GM23338 (cell line): ENCODE measurements around the gene SMCO3. TPM values are rescaled to one million over a fixed set of nuclear protein-coding genes. Genes with fewer than 3 reads are reported as not detected.

Source experiments
- ATAC-seq: fragments of 200-7000 bp; cut with Tn5 transposase; 3 replicates; pipeline ENCODE4 v1.9.1; 2020
- DNase-seq: peaks from one replicate; pipeline ENCODE4 v3.0.0-alpha.2; 2015; ENCODE audit warnings: low spot score
- H2AFZ ChIP-seq: fragments of 200-600 bp; sonication (generic); 2 replicates; pipeline ENCODE4 v1.8.0; 2016; ENCODE audit warnings: antibody characterized with exemption, mild to moderate bottlenecking, moderate library complexity
- H3F3A ChIP-seq: fragments of 200-600 bp; sonication (generic); replicated peaks from 2 replicates; pipeline ENCODE4 v1.8.0; 2017; ENCODE audit warnings: antibody characterized with exemption, mixed run types, low read depth
- H3K27ac ChIP-seq: fragments of 200-600 bp; sonication (generic); 2 replicates; pipeline ENCODE4 v1.6.1; 2016; ENCODE audit warnings: low read depth
- H3K27me3 ChIP-seq: fragments of 200-600 bp; sonication (generic); 2 replicates; pipeline ENCODE4 v1.8.0; 2016; ENCODE audit warnings: mild to moderate bottlenecking, mixed run types, moderate library complexity; ENCODE audit not compliant: insufficient read depth
- H3K36me3 ChIP-seq: fragments of 200-600 bp; sonication (generic); 2 replicates; pipeline ENCODE4 v1.8.0; 2016; ENCODE audit warnings: mild to moderate bottlenecking; ENCODE audit not compliant: insufficient read depth
- H3K4me1 ChIP-seq: fragments of 200-600 bp; sonication (generic); 2 replicates; pipeline ENCODE4 v1.8.0; 2016; ENCODE audit warnings: mild to moderate bottlenecking, moderate library complexity; ENCODE audit not compliant: insufficient read depth
- H3K4me2 ChIP-seq: fragments of 200-600 bp; sonication (generic); 2 replicates; pipeline ENCODE4 v1.7.1; 2017; ENCODE audit warnings: mixed run types
- H3K4me3 ChIP-seq: fragments of 200-600 bp; sonication (generic); 2 replicates; pipeline ENCODE4 v1.6.1; 2016; ENCODE audit warnings: mixed run types
- H3K79me2 ChIP-seq: fragments of 200-600 bp; sonication (generic); replicated peaks from 2 replicates; pipeline ENCODE4 v1.8.0; 2017; ENCODE audit warnings: mild to moderate bottlenecking; ENCODE audit not compliant: insufficient read depth
- H3K9me2 ChIP-seq: fragments of 200-600 bp; sonication (generic); 2 replicates; pipeline ENCODE4 v1.8.0; 2017; ENCODE audit not compliant: insufficient read depth
- H4K20me1 ChIP-seq: fragments of 200-600 bp; sonication (generic); replicated peaks from 2 replicates; pipeline ENCODE4 v1.8.0; 2017; ENCODE audit warnings: mild to moderate bottlenecking; ENCODE audit not compliant: insufficient read depth
- H3K27ac Mint-ChIP-seq: 2 replicates; pipeline ENCODE4 v1.8.0; 2020; ENCODE audit warnings: inconsistent platforms, mild to moderate bottlenecking, moderate library complexity, mixed read lengths
- H3K27me3 Mint-ChIP-seq: 3 replicates; pipeline ENCODE4 v1.8.0; 2022; ENCODE audit warnings: low read depth, mild to moderate bottlenecking, moderate library complexity, mixed read lengths, inconsistent platforms; ENCODE audit not compliant: insufficient read depth, poor library complexity
- H3K36me3 Mint-ChIP-seq: 3 replicates; pipeline ENCODE4 v1.8.0; 2021; ENCODE audit warnings: low read depth, mild to moderate bottlenecking, inconsistent platforms, moderate library complexity, mixed read lengths
- H3K4me1 Mint-ChIP-seq: 3 replicates; pipeline ENCODE4 v1.8.0; 2020; ENCODE audit warnings: mild to moderate bottlenecking, inconsistent platforms, mixed read lengths
- H3K4me3 Mint-ChIP-seq: 3 replicates; pipeline ENCODE4 v1.8.0; 2021; ENCODE audit warnings: moderate library complexity, mild to moderate bottlenecking, inconsistent platforms, mixed read lengths
- H3K9me3 Mint-ChIP-seq: 3 replicates; pipeline ENCODE4 v1.8.0; 2020; ENCODE audit warnings: moderate library complexity, mild to moderate bottlenecking, inconsistent platforms, mixed read lengths
- CREB1 ChIP-seq: fragments of 250-450 bp; sonication (Bioruptor Pico); IDR thresholded peaks from 2 replicates; pipeline ENCODE4 v1.5.0; 2020; ENCODE audit warnings: low read depth, mild to moderate bottlenecking, moderate library complexity
- CTCF ChIP-seq, 2 experiments: fragments of 200-600 bp in 1 of 2; sonication (generic) in 1 of 2; conservative IDR thresholded peaks; 2 replicates each; pipeline versions ENCODE4 v1.5.1 to v1.6.1; 2016 to 2017; ENCODE audit warnings: antibody characterized with exemption in 2 of 2, low read depth in 2 of 2, mild to moderate bottlenecking in 2 of 2, moderate library complexity in 1 of 2
- EZH2 ChIP-seq: fragments of 200-600 bp; sonication (generic); IDR thresholded peaks from one replicate; pipeline ENCODE4 v1.8.0; 2017; ENCODE audit warnings: antibody characterized with exemption, mild to moderate bottlenecking, low read depth; ENCODE audit not compliant: unreplicated experiment
- EZH2phosphoT487 ChIP-seq: fragments of 200-600 bp; sonication (generic); IDR thresholded peaks from one replicate; pipeline ENCODE4 v1.8.1; 2018; ENCODE audit warnings: antibody characterized with exemption; ENCODE audit not compliant: unreplicated experiment
- JUNB ChIP-seq: IDR thresholded peaks from one replicate; pipeline ENCODE4 v1.6.1; 2016; ENCODE audit warnings: antibody characterized with exemption; ENCODE audit not compliant: unreplicated experiment
- POLR2AphosphoS5 ChIP-seq: IDR thresholded peaks from 2 replicates; pipeline ENCODE4 v1.6.1; 2016; ENCODE audit warnings: antibody characterized with exemption, low read depth
- ZNF114 ChIP-seq: fragments of 250-450 bp; sonication (Bioruptor Pico); IDR thresholded peaks from 2 replicates; pipeline ENCODE4 v1.5.0; 2020; ENCODE audit warnings: mild to moderate bottlenecking, moderate library complexity
- ZNF331 ChIP-seq: fragments of 250-450 bp; sonication (Bioruptor Pico); IDR thresholded peaks from 2 replicates; pipeline ENCODE4 v1.5.0; 2020; ENCODE audit warnings: low read depth, mild to moderate bottlenecking, moderate library complexity
- ZNF462 ChIP-seq: fragments of 250-450 bp; sonication (Bioruptor Pico); IDR thresholded peaks from 2 replicates; pipeline ENCODE4 v1.5.0; 2020; ENCODE audit warnings: mild to moderate bottlenecking, moderate library complexity
- polyA plus RNA-seq: library from polyadenylated mRNA; unstranded; fragments of >200 nt; fragmentation: Nextera tagmentation; extraction: Ambion mirVana; gene quantifications from 2 replicates; pipeline ENCODE4 v1.2.1, GENCODE V29; 2016
- total RNA-seq: library from RNA; depleted of rRNA; stranded (reverse); fragments of >200 nt; shearing (Covaris generic); gene quantifications from 2 replicates; pipeline ENCODE4 v1.2.3, GENCODE V29; 2014

Gene SMCO3
- total and polyA plus RNA-seq, 2 experiments from 2014 or later, result 0.13 TPM; not detected in 1

GRCh38 chr12:14825256-14825655, 11.3 kb upstream of the SMCO3 start (continued):
- TF ChIP-seq ZNF462 (CRISPR knock-in tag) (no peak), CREB1 (CRISPR knock-in tag) (no peak), POLR2AphosphoS5 (no peak), ZNF114 (no peak)

GRCh38 chr12:14824012-14824634, 10.1 kb upstream of the SMCO3 start:
- no peaks in the 10 kb centered on the region for H3K9me3 Mint-ChIP-seq
- DNase-seq, result no peak
- H3K4me1 ChIP-seq, result peaks cover 6% of the 10 kb centered on the region; the same call in 1 of the 2 replicates
- no peaks in the 10 kb centered on the region for H3K9me2 ChIP-seq
- no peak overlapping the region for H3K27ac ChIP-seq
- no peak for TF ChIP-seq CTCF (conservative IDR thresholded peaks at IDR 0.05; ENCODE audit: low read depth in 2 of 2)
- no peak for TF ChIP-seq EZH2
- no peak for TF ChIP-seq ZNF114
- no peak for TF ChIP-seq ZNF331
- no peak for TF ChIP-seq JUNB
- no peak for TF ChIP-seq EZH2phosphoT487
- no peaks in the 10 kb centered on the region for H4K20me1 ChIP-seq
- no peak for ATAC-seq
- H3K4me2 ChIP-seq, result no peak overlapping the region
- no peaks in the 10 kb centered on the region for H3K79me2 ChIP-seq
- H3K36me3 ChIP-seq, result no peaks in the 10 kb centered on the region
- no peak overlapping the region for H3K4me3 ChIP-seq
- no peaks in the 10 kb centered on the region for H3K36me3 Mint-ChIP-seq
- H3K4me1 Mint-ChIP-seq, result peaks cover 11% of the 10 kb centered on the region
- H3K4me3 Mint-ChIP-seq, result no peak overlapping the region
- no peak overlapping the region for H2AFZ ChIP-seq
- H3K27me3 Mint-ChIP-seq, result no peaks in the 10 kb centered on the region
- no peaks in the 10 kb centered on the region for H3K27me3 ChIP-seq
- H3F3A ChIP-seq, result no peaks in the 10 kb centered on the region
- no peak overlapping the region for H3K27ac Mint-ChIP-seq
